Skeletal muscle satellite cell (primary cell): ENCODE data around the gene CMIP.

Source experiments
- H3K27me3 ChIP-seq: 2 replicates; pipeline ENCODE4 v1.7.0; 2013; ENCODE audit warnings: low read length; ENCODE audit not compliant: control insufficient read depth, insufficient read depth
- H3K36me3 ChIP-seq: 2 replicates; pipeline ENCODE4 v1.7.0; 2013; ENCODE audit warnings: mild to moderate bottlenecking, control low read depth, low read length; ENCODE audit not compliant: insufficient read depth
- H3K4me1 ChIP-seq: 2 replicates; pipeline ENCODE4 v1.7.0; 2013; ENCODE audit warnings: low read length; ENCODE audit not compliant: control insufficient read depth, insufficient read depth
- H3K4me2 ChIP-seq: 2 replicates; pipeline ENCODE4 v1.7.0; 2013; ENCODE audit warnings: mild to moderate bottlenecking, low read length
- H3K4me3 ChIP-seq: 2 replicates; pipeline ENCODE4 v1.7.0; 2013; ENCODE audit warnings: low read length
- H3K9ac ChIP-seq: 2 replicates; pipeline ENCODE4 v1.7.0; 2013; ENCODE audit warnings: mild to moderate bottlenecking, low read depth, low read length, moderate library complexity
- H3K9me3 ChIP-seq: replicated peaks from 2 replicates; pipeline ENCODE4 v1.7.0; 2013; ENCODE audit warnings: mild to moderate bottlenecking, control low read depth, low read length

The CMIP gene

GRCh38 chr16:81478876-81479511 is 34.4 kb downstream of the CMIP start:
- H3K4me3 ChIP-seq: no peak overlapping the region
- no peaks in the 10 kb centered on the region for H3K27me3 ChIP-seq
- peaks cover 22% of the 10 kb centered on the region for H3K4me1 ChIP-seq
- H3K9ac ChIP-seq: no peak overlapping the region
- H3K9me3 ChIP-seq: no peaks in the 10 kb centered on the region
- H3K36me3 ChIP-seq: no peaks in the 10 kb centered on the region
- no peak overlapping the region for H3K4me2 ChIP-seq

GRCh38 chr16:81480606-81481206 is 36.1 kb downstream of the CMIP start:
- Histone ChIP-seq H3K4me2 (peak overlapping the region; percentile 67), H3K9ac (no peak overlapping the region), H3K4me3 (no peak overlapping the region), H3K4me1 (peaks cover 23% of the 10 kb centered on the region), H3K9me3 (no peaks in the 10 kb centered on the region), H3K36me3 (no peaks in the 10 kb centered on the region), H3K27me3 (no peaks in the 10 kb centered on the region)

GRCh38 chr16:81481207-81481821 is 36.7 kb downstream of the CMIP start:
- H3K27me3 ChIP-seq: no peaks in the 10 kb centered on the region
- peak overlapping the region; percentile 67 for H3K4me2 ChIP-seq
- no peaks in the 10 kb centered on the region for H3K36me3 ChIP-seq
- H3K9me3 ChIP-seq: no peaks in the 10 kb centered on the region
- peak overlapping the region; percentile 13 for H3K4me3 ChIP-seq
- H3K9ac ChIP-seq: no peak overlapping the region
- H3K4me1 ChIP-seq: peaks cover 26% of the 10 kb centered on the region

- H3K9me3 ChIP-seq: no peaks in the 10 kb centered on the region
- peaks cover 37% of the 10 kb centered on the region for H3K4me1 ChIP-seq
- no peak overlapping the region for H3K4me3 ChIP-seq
- no peaks in the 10 kb centered on the region for H3K27me3 ChIP-seq
- H3K4me2 ChIP-seq: no peak overlapping the region
- no peak overlapping the region for H3K9ac ChIP-seq
- H3K36me3 ChIP-seq: no peaks in the 10 kb centered on the region
These were observed 37.9 kb downstream of the CMIP start for GRCh38 chr16:81482329-81483063.

- peaks cover 37% of the 10 kb centered on the region for H3K4me1 ChIP-seq
- no peaks in the 10 kb centered on the region for H3K9me3 ChIP-seq
- H3K27me3 ChIP-seq: no peaks in the 10 kb centered on the region
- no peak overlapping the region for H3K4me3 ChIP-seq
- no peak overlapping the region for H3K4me2 ChIP-seq
- no peak overlapping the region for H3K9ac ChIP-seq
- H3K36me3 ChIP-seq: no peaks in the 10 kb centered on the region
These were observed 38.7 kb downstream of the CMIP start for GRCh38 chr16:81483064-81483969.

GRCh38 chr16:81483970-81484595 is 39.5 kb downstream of the CMIP start:
- Histone ChIP-seq H3K4me1 (peaks cover 37% of the 10 kb centered on the region), H3K4me3 (no peak overlapping the region), H3K9ac (no peak overlapping the region), H3K4me2 (no peak overlapping the region), H3K27me3 (no peaks in the 10 kb centered on the region), H3K9me3 (no peaks in the 10 kb centered on the region), H3K36me3 (no peaks in the 10 kb centered on the region)

GRCh38 chr16:81484908-81485624 is 40.5 kb downstream of the CMIP start:
- Histone ChIP-seq H3K4me2 (no peak overlapping the region), H3K9ac (no peak overlapping the region), H3K4me1 (peaks cover 37% of the 10 kb centered on the region), H3K9me3 (no peaks in the 10 kb centered on the region), H3K4me3 (no peak overlapping the region), H3K36me3 (no peaks in the 10 kb centered on the region), H3K27me3 (no peaks in the 10 kb centered on the region)

GRCh38 chr16:81485824-81486539 is 41.4 kb downstream of the CMIP start:
- Histone ChIP-seq H3K27me3 (no peaks in the 10 kb centered on the region), H3K4me1 (peaks cover 33% of the 10 kb centered on the region), H3K4me3 (no peak overlapping the region), H3K4me2 (peak overlapping the region; percentile 27), H3K36me3 (no peaks in the 10 kb centered on the region), H3K9ac (no peak overlapping the region), H3K9me3 (no peaks in the 10 kb centered on the region)

GRCh38 chr16:81486540-81487061 is 42.0 kb downstream of the CMIP start:
- no peak overlapping the region for H3K9ac ChIP-seq
- H3K4me1 ChIP-seq: peaks cover 27% of the 10 kb centered on the region

More at GRCh38 chr16:81486540-81487061, 42.0 kb downstream of the CMIP start:
- Histone ChIP-seq H3K4me2 (peak overlapping the region; percentile 27), H3K36me3 (no peaks in the 10 kb centered on the region), H3K27me3 (no peaks in the 10 kb centered on the region), H3K4me3 (no peak overlapping the region), H3K9me3 (no peaks in the 10 kb centered on the region)
